HepG2 (cell line): ENCODE results near the gene MCRIP2. TPM values are rescaled to one million over a fixed set of nuclear protein-coding genes. Genes with fewer than 3 reads are reported as not detected.
A peak's percentile ranks its signal among the peaks of the same experiment; 100 is the strongest.

ENCODE experiments used
- ATAC-seq: fragments of 200-7000 bp; cut with Tn5 transposase; 3 replicates; pipeline ENCODE4 v1.9.1; 2020; ENCODE audit warnings: mild to moderate bottlenecking, moderate library complexity
- BruUV-seq: library from RNA; stranded (reverse); fragments of 400-500 nt; replicated peaks from 2 replicates; lab custom pipeline; 2021; lab: Mats Ljungman, UMichigan
- CTCF ChIA-PET: fragments of 300-600 bp; formaldehyde crosslinking; extraction: SDS; loops from one replicate; lab custom pipeline; 2021; ENCODE audit warnings: low total read pairs, inconsistent platforms, low intra/inter-chr PET ratio; lab: Yijun Ruan, JAX
- POLR2A ChIA-PET: fragments of 350-600 bp; sonication (Branson Sonifier 250); formaldehyde crosslinking; loops from one replicate; lab custom pipeline; 2020; ENCODE audit warnings: antibody characterized with exemption, inconsistent platforms; lab: Yijun Ruan, JAX
- DNase-seq: peaks from one replicate; pipeline ENCODE4 v3.0.0-alpha.2; 2015; ENCODE audit warnings: low spot score
- FAIRE-seq: peaks from 3 replicates; lab custom pipeline; 2011; peaks lifted over from hg19 to GRCh38; lab: Jason Lieb, UNC
- H2AFZ ChIP-seq: one replicate; pipeline ENCODE4 v1.6.1; 2011; ENCODE audit warnings: low read length, inconsistent platforms
- H3K27ac ChIP-seq: fragments of 300-600 bp; 3 replicates; pipeline ENCODE4 v1.8.0; 2011; ENCODE audit warnings: mixed run types, mild to moderate bottlenecking, mixed read lengths, low read length, inconsistent platforms; ENCODE audit not compliant: insufficient read depth; ENCODE audit errors: extremely low read length
- H3K27me3 ChIP-seq, 2 experiments: fragments of 200-600 bp in 1 of 2; 2 replicates in 1 of 2; 3 replicates in 1 of 2; pipeline versions ENCODE4 v1.6.0 to v1.8.0; 2011; ENCODE audit warnings: low read length in 2 of 2, mild to moderate bottlenecking in 2 of 2, moderate library complexity in 2 of 2, inconsistent platforms in 1 of 2; ENCODE audit not compliant: insufficient read depth in 2 of 2, control insufficient read depth in 1 of 2
- H3K36me3 ChIP-seq, 2 experiments: fragments of 200-600 bp in 1 of 2; replicated peaks in 1 of 2; 2 replicates in 1 of 2; 3 replicates in 1 of 2; pipeline versions ENCODE4 v1.5.1 to v1.8.0; 2011; ENCODE audit warnings: low read length in 2 of 2, inconsistent platforms in 1 of 2; ENCODE audit not compliant: insufficient read depth in 2 of 2, control insufficient read depth in 1 of 2
- H3K4me1 ChIP-seq: 2 replicates; pipeline ENCODE4 v1.5.1; 2012; ENCODE audit warnings: low read length, inconsistent platforms; ENCODE audit not compliant: insufficient read depth
- H3K4me2 ChIP-seq: 2 replicates; pipeline ENCODE4 v1.6.0; 2011; ENCODE audit warnings: low read depth, low read length, inconsistent platforms
- H3K4me3 ChIP-seq, 3 experiments: fragments of 200-600 bp in 1 of 3; sonication (generic), shearing (Covaris generic) in 1 of 3; replicated peaks in 1 of 3; 2 replicates each; pipeline ENCODE4 v1.5.1; 2011 to 2016; ENCODE audit warnings: low read length in 3 of 3, inconsistent platforms in 2 of 3, low read depth in 2 of 3, mild to moderate bottlenecking in 2 of 3, control low read depth in 1 of 3, mixed read lengths in 1 of 3; ENCODE audit not compliant: insufficient read depth in 1 of 3
- H3K79me2 ChIP-seq: one replicate; pipeline ENCODE4 v1.6.1; 2011; ENCODE audit warnings: low read length, inconsistent platforms; ENCODE audit not compliant: insufficient read depth
- H3K9ac ChIP-seq: 2 replicates; pipeline ENCODE4 v1.6.0; 2011; ENCODE audit warnings: mild to moderate bottlenecking, low read depth, low read length, inconsistent platforms; ENCODE audit not compliant: insufficient read depth
- H3K9me3 ChIP-seq: 2 replicates; pipeline ENCODE4 v1.5.1; 2012; ENCODE audit warnings: mild to moderate bottlenecking, low read length
- H4K20me1 ChIP-seq: 2 replicates; pipeline ENCODE4 v1.6.0; 2011; ENCODE audit warnings: inconsistent platforms, mild to moderate bottlenecking, low read length, moderate library complexity; ENCODE audit not compliant: insufficient read depth
- CBFB ChIP-seq: sonication (generic); formaldehyde crosslinking; IDR thresholded peaks from 2 replicates; pipeline ENCODE4 v1.4.0; 2020; ENCODE audit warnings: missing genetic modification reagents
- PCBP1 ChIP-seq: fragments of 200-400 bp; formaldehyde crosslinking; IDR thresholded peaks from 2 replicates; pipeline ENCODE4 v1.6.1; 2017; ENCODE audit warnings: mild to moderate bottlenecking, low read depth, low read length, borderline replicate concordance
- RBM22 ChIP-seq: fragments of 200-400 bp; formaldehyde crosslinking; optimal IDR thresholded peaks from 2 replicates; pipeline ENCODE3; 2017; ENCODE audit warnings: mild to moderate bottlenecking, low read length, moderate library complexity
- SMYD3 ChIP-seq: sonication (generic); formaldehyde crosslinking; IDR thresholded peaks from 2 replicates; pipeline ENCODE4 v1.8.1; 2023; ENCODE audit warnings: mild to moderate bottlenecking, missing genetic modification reagents
- SRY ChIP-seq: sonication (generic); formaldehyde crosslinking; IDR thresholded peaks from 2 replicates; pipeline ENCODE4 v1.8.0; 2022; ENCODE audit warnings: mild to moderate bottlenecking, missing genetic modification reagents
- YEATS4 ChIP-seq: sonication (generic); formaldehyde crosslinking; IDR thresholded peaks from 2 replicates; pipeline ENCODE4 v1.4.0; 2020; ENCODE audit warnings: missing genetic modification reagents, borderline replicate concordance
- ZBTB1 ChIP-seq: sonication (generic); formaldehyde crosslinking; IDR thresholded peaks from 2 replicates; pipeline ENCODE4 v1.4.0; 2020; ENCODE audit warnings: missing genetic modification reagents, borderline replicate concordance
- ZBTB20 ChIP-seq: sonication (generic); formaldehyde crosslinking; IDR thresholded peaks from 2 replicates; pipeline ENCODE4 v1.8.1; 2023; ENCODE audit warnings: missing genetic modification reagents, low read depth, mild to moderate bottlenecking, borderline replicate concordance
- ZNF207 ChIP-seq: fragments of 450-650 bp; IDR thresholded peaks from 2 replicates; pipeline ENCODE4 v1.6.1; 2016; ENCODE audit warnings: antibody characterized with exemption, borderline replicate concordance
- ZNF260 ChIP-seq: sonication (generic); formaldehyde crosslinking; IDR thresholded peaks from 2 replicates; pipeline ENCODE4 v1.4.0; 2020; ENCODE audit warnings: missing genetic modification reagents, low read depth, mild to moderate bottlenecking, borderline replicate concordance
- ZNF564 ChIP-seq: sonication (generic); formaldehyde crosslinking; IDR thresholded peaks from 2 replicates; pipeline ENCODE4 v1.8.1; 2023; ENCODE audit warnings: mild to moderate bottlenecking, missing genetic modification reagents
- ZNF619 ChIP-seq: sonication (generic); formaldehyde crosslinking; IDR thresholded peaks from 2 replicates; pipeline ENCODE4 v1.4.0; 2020; ENCODE audit warnings: mild to moderate bottlenecking, missing genetic modification reagents
- ZNF652 ChIP-seq: IDR thresholded peaks from 2 replicates; pipeline ENCODE4 v1.6.1; 2016; ENCODE audit warnings: low read depth, borderline replicate concordance
- whole genome bisulfite sequencing: methylation state at CpG from one replicate; pipeline ENCODE4 v1.1.6; 2017; ENCODE audit warnings: low lambda C conversion rate; 5-methylcytosine and 5-hydroxymethylcytosine counted together
- in situ Hi-C: cut with HindIII; loops from 2 replicates; pipeline ENCODE4 v1.10.0; 2017; ENCODE audit warnings: low pct_unique_long_range_greater_than_20kb; ENCODE audit not compliant: extremely low pct_ligation_motif_present
- intact Hi-C: fragments of 100-400 bp; cut with micrococcal nuclease; formaldehyde crosslinking; loops from one replicate; pipeline ENCODE4 v1.10.0; 2022; ENCODE audit not compliant: unreplicated experiment
- polyA plus RNA-seq, 8 experiments: library from polyadenylated mRNA; depleted of rRNA in 3 of 8; stranded (reverse) in 7 of 8; unstranded in 1 of 8; fragments of >200 nt; fragmentation: Illumina TruSeq in 4 of 8; extraction: Trizol in 4 of 8; gene quantifications; 2 replicates each; pipeline versions ENCODE4 v1.2.1 to v1.2.3, GENCODE V29; 2011 to 2016; ENCODE audit warnings: low read depth in 4 of 8, missing spikeins in 1 of 8, mixed read lengths in 1 of 8; ENCODE audit not compliant: insufficient read depth in 1 of 8
- total RNA-seq, 5 experiments: library from RNA; depleted of rRNA; stranded (reverse); fragments of >200 nt; fragmentation: Illumina TruSeq; extraction: Trizol; gene quantifications; 2 replicates each; pipeline ENCODE4 v1.2.3, GENCODE V29; 2016; ENCODE audit warnings: low read depth in 1 of 5
- TF ChIP-seq, protein P1 (sequence below): sonication (generic); formaldehyde crosslinking; IDR thresholded peaks from 2 replicates; pipeline ENCODE4 v1.4.0; 2020; ENCODE audit warnings: missing genetic modification reagents
- TF ChIP-seq, protein P2 (sequence below): sonication (generic); formaldehyde crosslinking; IDR thresholded peaks from 2 replicates; pipeline ENCODE4 v1.8.1; 2023; ENCODE audit warnings: mild to moderate bottlenecking, missing genetic modification reagents
- TF ChIP-seq, protein P3 (sequence below): IDR thresholded peaks from 2 replicates; pipeline ENCODE4 v1.6.1; 2016; ENCODE audit warnings: low read depth
- TF ChIP-seq, protein P4 (sequence below): sonication (generic); formaldehyde crosslinking; IDR thresholded peaks from 2 replicates; pipeline ENCODE4 v1.8.1; 2022; ENCODE audit warnings: mild to moderate bottlenecking, missing genetic modification reagents

The MCRIP2 gene
- total and polyA plus RNA-seq, 2 of the 13 experiments (the other 11 are each of a cell fraction or from before 2014, with no cell fraction given), result 39.6 to 76.7 TPM

DNA sequence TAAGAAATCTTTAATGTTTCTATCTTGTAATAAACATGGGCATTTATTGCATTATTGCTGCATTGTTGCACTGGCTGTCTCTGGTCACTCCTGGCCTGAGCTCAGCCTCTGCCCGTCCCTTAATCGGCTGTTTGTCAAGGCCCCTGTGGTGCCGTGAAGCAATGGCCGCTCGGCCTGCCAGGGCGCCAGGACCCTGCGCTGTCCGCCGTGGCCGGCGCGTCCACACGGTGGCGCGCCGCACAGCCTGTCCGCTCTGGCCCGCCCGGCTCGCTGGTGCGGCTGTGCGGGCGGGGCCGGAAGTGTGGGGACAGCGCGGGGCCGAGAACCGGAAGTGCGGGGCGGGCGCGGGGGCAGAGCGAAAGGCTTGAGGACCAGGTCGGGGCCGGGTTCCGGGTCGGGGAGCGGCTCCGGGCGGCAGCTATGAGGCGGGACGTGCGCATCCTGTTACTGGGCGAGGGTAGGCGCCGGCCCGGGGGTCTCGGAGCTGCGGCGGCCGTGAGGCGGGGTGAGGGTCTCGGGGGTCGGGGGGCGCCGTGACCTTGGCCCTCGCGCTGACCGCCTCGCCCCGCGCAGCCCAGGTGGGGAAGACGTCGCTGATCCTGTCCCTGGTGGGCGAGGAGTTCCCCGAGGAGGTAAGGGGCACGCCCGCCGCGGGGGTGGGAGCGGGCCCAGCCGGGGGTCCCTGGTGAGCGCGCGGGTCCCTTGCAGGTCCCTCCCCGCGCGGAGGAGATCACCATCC, 26.3 kb downstream of the MCRIP2 start, which contains the start of gene RHOT2:
TSS of gene RHOT2 (plus strand) at position 353 of the 739 bp plus-strand sequence. CDS start at position 421, 68 bp downstream.
- Histone ChIP-seq H3K27ac (peak within 1 kb of the TSS; percentile 58), H3K4me3 (peak within 1 kb of the TSS; percentile 87 to 96 (median 91)), H3K4me2 (peak within 1 kb of the TSS; percentile 92), H3K36me3 (peaks cover 17 to 34% of the 10 kb centered on the region in 2 experiments; a peak in 4 of 5 replicates), H4K20me1 (no peaks in the 10 kb centered on the region), H3K79me2 (peaks cover 17% of the 10 kb centered on the region), H2AFZ (peak within 1 kb of the TSS; percentile 83), H3K4me1 (peaks cover 18% of the 10 kb centered on the region), H3K27me3 (no peaks in the 10 kb centered on the region), H3K9ac (peak within 1 kb of the TSS; percentile 93), H3K9me3 (no peaks in the 10 kb centered on the region)
- intact Hi-C loops, result no loop called here
- POLR2A ChIA-PET, result interaction anchor here (0.7 to 2.0 kb wide), 9 partner anchors 8 to 32 kb away, joined by 3 to 8 read pairs (median 5); partner anchors contain the start of genes METTL26, RHBDL1, STUB1 and WDR24
- in situ Hi-C loops, result no loop called here
- CTCF ChIA-PET, result interaction anchor here (1.0 to 1.4 kb wide), 3 partner anchors 9 to 18 kb away, joined by 3 to 4 read pairs (median 4); partner anchors contain the start of gene STUB1
- ATAC-seq (peak; percentile 91), DNase-seq (peak; percentile 77), FAIRE-seq (no peak)
- 3% methylated on average over 17 of the region's 78 CpGs for WGBS
- BruUV-seq, result no TSS peak
- TF ChIP-seq SMYD3 (CRISPR knock-in tag) (no peak), ZNF207 (no peak), CBFB (peak; percentile 74; the same call in 1 of the 2 replicates), ZNF564 (CRISPR knock-in tag) (peak; percentile 91), ZBTB20 (CRISPR knock-in tag) (0 out of 2 replicates have a peak, but pooled peaks have one; percentile 37), ZNF652 (no peak), RBM22 (no peak), ZNF619 (CRISPR knock-in tag) (peak; percentile 82; the same call in 1 of the 2 replicates), SRY (CRISPR knock-in tag) (peak; percentile 58; the same call in 1 of the 2 replicates), PCBP1 (no peak), ZBTB1 (CRISPR knock-in tag) (no peak), YEATS4 (peak; percentile 97), ZNF260 (no peak)
- TF ChIP-seq, protein P1, sequence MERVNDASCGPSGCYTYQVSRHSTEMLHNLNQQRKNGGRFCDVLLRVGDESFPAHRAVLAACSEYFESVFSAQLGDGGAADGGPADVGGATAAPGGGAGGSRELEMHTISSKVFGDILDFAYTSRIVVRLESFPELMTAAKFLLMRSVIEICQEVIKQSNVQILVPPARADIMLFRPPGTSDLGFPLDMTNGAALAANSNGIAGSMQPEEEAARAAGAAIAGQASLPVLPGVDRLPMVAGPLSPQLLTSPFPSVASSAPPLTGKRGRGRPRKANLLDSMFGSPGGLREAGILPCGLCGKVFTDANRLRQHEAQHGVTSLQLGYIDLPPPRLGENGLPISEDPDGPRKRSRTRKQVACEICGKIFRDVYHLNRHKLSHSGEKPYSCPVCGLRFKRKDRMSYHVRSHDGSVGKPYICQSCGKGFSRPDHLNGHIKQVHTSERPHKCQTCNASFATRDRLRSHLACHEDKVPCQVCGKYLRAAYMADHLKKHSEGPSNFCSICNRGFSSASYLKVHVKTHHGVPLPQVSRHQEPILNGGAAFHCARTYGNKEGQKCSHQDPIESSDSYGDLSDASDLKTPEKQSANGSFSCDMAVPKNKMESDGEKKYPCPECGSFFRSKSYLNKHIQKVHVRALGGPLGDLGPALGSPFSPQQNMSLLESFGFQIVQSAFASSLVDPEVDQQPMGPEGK, result peak; percentile 90
- TF ChIP-seq, protein P2, sequence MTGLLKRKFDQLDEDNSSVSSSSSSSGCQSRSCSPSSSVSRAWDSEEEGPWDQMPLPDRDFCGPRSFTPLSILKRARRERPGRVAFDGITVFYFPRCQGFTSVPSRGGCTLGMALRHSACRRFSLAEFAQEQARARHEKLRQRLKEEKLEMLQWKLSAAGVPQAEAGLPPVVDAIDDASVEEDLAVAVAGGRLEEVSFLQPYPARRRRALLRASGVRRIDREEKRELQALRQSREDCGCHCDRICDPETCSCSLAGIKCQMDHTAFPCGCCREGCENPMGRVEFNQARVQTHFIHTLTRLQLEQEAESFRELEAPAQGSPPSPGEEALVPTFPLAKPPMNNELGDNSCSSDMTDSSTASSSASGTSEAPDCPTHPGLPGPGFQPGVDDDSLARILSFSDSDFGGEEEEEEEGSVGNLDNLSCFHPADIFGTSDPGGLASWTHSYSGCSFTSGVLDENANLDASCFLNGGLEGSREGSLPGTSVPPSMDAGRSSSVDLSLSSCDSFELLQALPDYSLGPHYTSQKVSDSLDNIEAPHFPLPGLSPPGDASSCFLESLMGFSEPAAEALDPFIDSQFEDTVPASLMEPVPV, result no peak
- TF ChIP-seq, protein P3, sequence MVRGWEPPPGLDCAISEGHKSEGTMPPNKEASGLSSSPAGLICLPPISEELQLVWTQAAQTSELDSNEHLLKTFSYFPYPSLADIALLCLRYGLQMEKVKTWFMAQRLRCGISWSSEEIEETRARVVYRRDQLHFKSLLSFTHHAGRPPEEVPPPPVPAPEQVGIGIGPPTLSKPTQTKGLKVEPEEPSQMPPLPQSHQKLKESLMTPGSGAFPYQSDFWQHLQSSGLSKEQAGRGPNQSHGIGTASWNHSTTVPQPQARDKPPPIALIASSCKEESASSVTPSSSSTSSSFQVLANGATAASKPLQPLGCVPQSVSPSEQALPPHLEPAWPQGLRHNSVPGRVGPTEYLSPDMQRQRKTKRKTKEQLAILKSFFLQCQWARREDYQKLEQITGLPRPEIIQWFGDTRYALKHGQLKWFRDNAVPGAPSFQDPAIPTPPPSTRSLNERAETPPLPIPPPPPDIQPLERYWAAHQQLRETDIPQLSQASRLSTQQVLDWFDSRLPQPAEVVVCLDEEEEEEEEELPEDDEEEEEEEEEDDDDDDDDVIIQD (CRISPR knock-in tag), result peak; percentile 75; the same call in 1 of the 2 replicates
- TF ChIP-seq, protein P4, sequence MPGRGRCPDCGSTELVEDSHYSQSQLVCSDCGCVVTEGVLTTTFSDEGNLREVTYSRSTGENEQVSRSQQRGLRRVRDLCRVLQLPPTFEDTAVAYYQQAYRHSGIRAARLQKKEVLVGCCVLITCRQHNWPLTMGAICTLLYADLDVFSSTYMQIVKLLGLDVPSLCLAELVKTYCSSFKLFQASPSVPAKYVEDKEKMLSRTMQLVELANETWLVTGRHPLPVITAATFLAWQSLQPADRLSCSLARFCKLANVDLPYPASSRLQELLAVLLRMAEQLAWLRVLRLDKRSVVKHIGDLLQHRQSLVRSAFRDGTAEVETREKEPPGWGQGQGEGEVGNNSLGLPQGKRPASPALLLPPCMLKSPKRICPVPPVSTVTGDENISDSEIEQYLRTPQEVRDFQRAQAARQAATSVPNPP (CRISPR knock-in tag), result peak; percentile 83; the same call in 1 of the 2 replicates
